HuH-7 (cell line): ENCODE results near the gene MFAP3L.

ENCODE experiments used
- DNase-seq: peaks from one replicate; pipeline ENCODE4 v3.0.0; 2011; ENCODE audit warnings: low spot score

The MFAP3L gene

GRCh38 chr4:170017252-170017651 lies 8.9 kb downstream of the MFAP3L start:
- DNase-seq = no peak

- no peak for DNase-seq
Observed at GRCh38 chr4:170015285-170015684, 10.9 kb downstream of the MFAP3L start.

- no peak for DNase-seq
Observed at GRCh38 chr4:170014359-170015011, 11.7 kb downstream of the MFAP3L start.

GRCh38 chr4:170012629-170012958 lies 13.6 kb downstream of the MFAP3L start:
- no peak for DNase-seq

GRCh38 chr4:170011921-170012628 lies 14.1 kb downstream of the MFAP3L start:
- no peak for DNase-seq

- DNase-seq = no peak
Observed at GRCh38 chr4:170009291-170009690, 16.9 kb downstream of the MFAP3L start.

GRCh38 chr4:170008801-170009200 lies 17.4 kb downstream of the MFAP3L start:
- no peak for DNase-seq

GRCh38 chr4:170008371-170008770 lies 17.8 kb downstream of the MFAP3L start:
- DNase-seq = no peak

- DNase-seq = no peak
Observed at GRCh38 chr4:170007113-170007512, 19.1 kb downstream of the MFAP3L start.

- DNase-seq = no peak
Observed at GRCh38 chr4:170005472-170005871, 20.7 kb downstream of the MFAP3L start.

GRCh38 chr4:170004651-170005295 lies 21.4 kb downstream of the MFAP3L start:
- no peak for DNase-seq

- no peak for DNase-seq
Observed at GRCh38 chr4:170003071-170004070, 22.8 kb downstream of the MFAP3L start.

GRCh38 chr4:170001745-170002267 lies 24.4 kb downstream of the MFAP3L start:
- no peak for DNase-seq

GRCh38 chr4:170001011-170001744 lies 25.0 kb downstream of the MFAP3L start:
- DNase-seq = no peak

GRCh38 chr4:169999923-170000322 lies 26.3 kb downstream of the MFAP3L start:
- DNase-seq = no peak

GRCh38 chr4:169998981-169999380 lies 27.2 kb downstream of the MFAP3L start:
- no peak for DNase-seq

GRCh38 chr4:169996379-169997240 lies 29.6 kb downstream of the MFAP3L start:
- DNase-seq = no peak

- no peak for DNase-seq
Observed at GRCh38 chr4:169993531-169993930, 32.7 kb downstream of the MFAP3L start.

- DNase-seq = no peak
Observed at GRCh38 chr4:169988252-169988651, 37.9 kb downstream of the MFAP3L start.
